ENCODE measurements around the gene HIVEP3.

Gene HIVEP3

DNA sequence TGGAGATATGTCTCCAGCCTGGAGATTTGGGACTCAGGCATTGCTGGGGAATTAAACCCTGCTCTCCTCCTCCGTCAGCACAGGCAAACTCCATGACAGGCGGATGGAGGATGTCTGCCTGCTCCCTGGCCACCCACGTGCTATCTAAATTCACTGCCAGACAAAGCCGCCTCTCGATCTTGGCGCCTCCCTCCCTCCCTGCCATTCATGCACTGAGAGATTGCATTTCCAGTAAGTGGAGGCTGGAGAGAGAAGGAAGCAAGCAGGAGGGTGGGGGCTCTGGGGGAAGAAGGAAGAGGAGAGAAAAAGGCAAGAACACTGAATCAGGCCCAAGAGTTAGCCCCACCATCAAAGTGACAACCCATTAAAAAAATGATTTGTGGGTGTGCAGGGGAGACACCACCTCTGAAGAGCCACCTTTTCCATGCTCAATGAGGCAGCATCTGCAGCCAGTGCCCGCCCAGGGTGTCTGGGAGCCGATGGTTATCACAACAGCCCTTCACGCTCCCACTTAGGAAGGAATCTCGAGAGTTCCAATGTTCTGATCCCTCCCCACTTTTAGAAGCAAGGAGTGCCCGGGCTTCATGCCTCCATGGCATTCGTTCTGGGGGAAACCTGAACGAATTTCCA lies 183.0 kb downstream of the HIVEP3 start:
- ATAC-seq (replicated peaks) (no peak), DNase-seq (no peak)
- Mint-ChIP-seq H3K9me3 (peaks cover 0 to 2% of the 10 kb centered on the region in 2 donors), H3K27ac (peak overlapping the region; percentile 63), H3K4me1 (peaks cover 69 to 97% of the 10 kb centered on the region in 2 donors), H3K27me3 (no peaks in the 10 kb centered on the region), H3K4me3 (no peak overlapping the region), H3K36me3 (no peaks in the 10 kb centered on the region)

DNA sequence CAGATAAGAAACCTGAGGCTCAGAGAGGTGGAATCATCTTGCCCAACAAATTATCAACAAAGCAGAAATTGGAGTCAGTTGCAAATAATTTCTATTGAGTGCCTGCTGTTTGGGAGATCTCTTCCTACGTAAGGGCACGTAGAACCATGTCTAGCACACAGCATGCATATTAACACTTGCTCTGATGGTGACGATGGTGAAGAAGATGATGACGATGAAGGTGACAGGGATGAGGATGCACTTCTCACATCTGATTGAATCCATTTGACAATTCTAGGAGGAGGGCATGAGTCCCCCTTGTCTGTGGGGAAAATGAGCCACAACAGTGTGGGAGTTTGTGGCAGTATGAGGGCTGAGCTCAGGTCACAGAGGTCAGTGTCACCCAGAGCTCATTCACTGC lies 183.6 kb downstream of the HIVEP3 start:
- no peak for DNase-seq
- peaks cover 0 to 2% of the 10 kb centered on the region in 2 donors for H3K9me3 Mint-ChIP-seq

DNA sequence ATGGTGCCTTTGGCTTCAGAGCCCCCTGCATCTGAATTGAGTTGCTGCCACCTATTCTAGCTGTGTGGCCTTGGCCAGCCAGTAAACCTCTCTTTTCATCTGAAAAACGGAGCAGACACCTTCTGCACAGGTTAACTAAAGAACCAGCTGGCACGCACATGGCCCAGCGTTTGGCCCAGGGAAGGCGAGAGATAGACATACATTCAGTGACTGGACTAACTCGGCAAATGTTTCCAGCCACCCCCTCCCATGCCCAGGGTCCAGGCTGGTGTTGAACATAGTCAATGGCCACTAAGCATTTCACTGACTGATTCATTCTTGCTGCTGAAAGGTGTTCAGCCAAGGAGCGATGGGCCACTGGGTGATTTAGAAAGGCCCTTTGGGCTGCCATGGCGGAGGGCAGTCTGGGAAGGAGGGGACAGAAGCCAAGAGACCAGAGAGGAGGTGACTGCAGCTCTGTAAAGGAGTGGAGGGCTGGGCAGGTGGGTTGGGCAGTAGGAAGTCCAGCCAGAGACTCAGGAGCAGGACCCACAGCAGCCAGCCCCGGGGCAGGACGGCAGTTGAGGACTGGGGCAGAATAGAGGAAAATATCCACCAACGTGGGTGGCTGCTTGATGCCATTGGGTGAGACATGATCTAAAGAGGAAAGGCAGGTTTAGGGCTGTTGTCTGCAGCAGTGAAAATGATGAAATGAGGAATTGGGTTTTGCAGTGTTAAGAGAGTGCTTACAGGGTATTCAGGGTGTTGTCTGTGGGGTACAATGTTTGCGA lies 184.3 kb downstream of the HIVEP3 start:
- ATAC-seq (replicated peaks) (no peak), DNase-seq (no peak)
- Mint-ChIP-seq H3K27me3 (no peaks in the 10 kb centered on the region), H3K9me3 (peaks cover 0 to 2% of the 10 kb centered on the region in 2 donors), H3K36me3 (peaks cover 0 to 3% of the 10 kb centered on the region in 2 donors), H3K27ac (no peak overlapping the region), H3K4me3 (no peak overlapping the region), H3K4me1 (peaks cover 69 to 97% of the 10 kb centered on the region in 2 donors)

More for the DNA sequence above, 183.6 kb downstream of the HIVEP3 start:
- Mint-ChIP-seq H3K4me3 (no peak overlapping the region), H3K27me3 (no peaks in the 10 kb centered on the region), H3K36me3 (no peaks in the 10 kb centered on the region), H3K4me1 (peaks cover 70 to 97% of the 10 kb centered on the region in 2 donors), H3K27ac (no peak overlapping the region)
- ATAC-seq (replicated peaks) = no peak

DNA sequence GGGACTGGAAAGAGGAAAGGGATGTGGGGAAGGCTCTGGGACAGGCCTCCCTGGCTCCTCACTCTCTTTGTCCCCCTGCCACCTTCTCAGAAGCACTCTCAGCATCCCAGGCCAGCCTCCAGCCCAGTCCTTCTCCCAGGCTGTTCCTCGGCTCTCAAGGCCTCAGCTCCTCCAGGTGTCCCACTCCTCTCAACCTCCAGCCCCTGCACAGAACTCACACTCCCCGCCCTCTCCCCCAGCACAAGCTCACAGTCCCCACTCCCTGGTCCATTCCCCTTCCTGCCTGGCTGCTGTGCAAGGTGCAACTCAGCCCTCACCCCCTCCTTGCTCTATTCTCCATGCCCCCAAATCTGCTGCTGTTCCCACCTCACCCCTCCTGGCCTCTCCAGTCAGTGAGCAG lies 185.0 kb downstream of the HIVEP3 start:
- Mint-ChIP-seq H3K36me3 (peaks cover 0 to 8% of the 10 kb centered on the region in 2 donors), H3K4me3 (no peak overlapping the region), H3K4me1 (peaks cover 68 to 97% of the 10 kb centered on the region in 2 donors), H3K9me3 (peaks cover 0 to 2% of the 10 kb centered on the region in 2 donors), H3K27me3 (no peaks in the 10 kb centered on the region), H3K27ac (peak overlapping the region; percentile 47)
- DNase-seq (no peak), ATAC-seq (replicated peaks) (no peak)

DNA sequence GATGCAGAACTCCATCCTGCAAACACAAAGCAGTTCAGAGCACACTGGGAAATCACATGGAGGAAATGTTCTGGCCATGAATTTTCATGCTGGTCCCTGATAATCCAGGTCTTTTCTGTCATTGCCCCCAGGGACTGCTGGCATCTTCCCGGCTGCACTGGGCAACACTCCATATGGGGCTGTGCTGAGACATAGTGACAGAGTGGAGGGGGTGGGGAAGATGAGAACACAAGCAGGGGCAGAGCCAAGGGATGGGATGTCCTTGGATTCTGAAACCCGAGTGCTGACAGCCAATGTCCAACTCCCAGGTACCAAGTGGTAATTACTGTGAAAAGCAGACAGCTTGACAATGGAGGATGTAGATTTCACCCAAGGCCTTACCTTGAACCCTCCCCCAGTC lies 185.7 kb downstream of the HIVEP3 start:
- DNase-seq = no peak
- ATAC-seq (replicated peaks) = no peak
- peak overlapping the region; percentile 37 for H3K27ac Mint-ChIP-seq
- no peaks in the 10 kb centered on the region for H3K27me3 Mint-ChIP-seq
- H3K36me3 Mint-ChIP-seq = peaks cover 0 to 8% of the 10 kb centered on the region in 2 donors
- peaks cover 71 to 99% of the 10 kb centered on the region in 2 donors for H3K4me1 Mint-ChIP-seq
- H3K4me3 Mint-ChIP-seq = no peak overlapping the region
- H3K9me3 Mint-ChIP-seq = peaks cover 0 to 2% of the 10 kb centered on the region in 2 donors

DNA sequence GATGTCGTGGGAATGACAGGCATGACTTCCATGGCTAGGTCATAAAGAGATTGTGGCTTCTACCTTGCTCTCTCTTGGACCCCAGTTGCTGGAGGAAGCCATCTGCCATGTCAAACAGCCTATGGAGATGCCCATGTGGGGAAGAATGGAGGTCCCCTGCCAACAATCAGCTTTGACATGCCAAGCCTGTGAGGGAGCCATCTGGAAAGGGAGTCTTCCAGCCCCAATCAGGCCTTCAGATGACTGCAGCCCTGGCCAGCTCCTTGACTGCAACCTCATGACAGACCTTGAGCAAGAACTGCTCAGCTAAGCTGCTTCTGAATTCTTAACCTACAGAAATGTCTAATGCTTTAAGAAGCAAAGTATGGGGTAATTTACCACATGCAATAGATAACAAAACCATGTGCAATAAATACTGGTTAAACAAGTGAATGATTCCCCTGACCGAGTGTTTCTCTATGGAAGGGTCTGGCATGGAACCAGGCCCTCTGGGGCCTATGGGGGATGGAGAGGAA lies 187.1 kb downstream of the HIVEP3 start:
- peaks cover 0 to 2% of the 10 kb centered on the region in 2 donors for H3K9me3 Mint-ChIP-seq
- ATAC-seq (replicated peaks) = no peak
- peaks cover 71 to 99% of the 10 kb centered on the region in 2 donors for H3K4me1 Mint-ChIP-seq
- no peak overlapping the region for H3K27ac Mint-ChIP-seq
- H3K36me3 Mint-ChIP-seq = peaks cover 0 to 8% of the 10 kb centered on the region in 2 donors
- DNase-seq = no peak
- no peak overlapping the region for H3K4me3 Mint-ChIP-seq
- H3K27me3 Mint-ChIP-seq = no peaks in the 10 kb centered on the region

DNA sequence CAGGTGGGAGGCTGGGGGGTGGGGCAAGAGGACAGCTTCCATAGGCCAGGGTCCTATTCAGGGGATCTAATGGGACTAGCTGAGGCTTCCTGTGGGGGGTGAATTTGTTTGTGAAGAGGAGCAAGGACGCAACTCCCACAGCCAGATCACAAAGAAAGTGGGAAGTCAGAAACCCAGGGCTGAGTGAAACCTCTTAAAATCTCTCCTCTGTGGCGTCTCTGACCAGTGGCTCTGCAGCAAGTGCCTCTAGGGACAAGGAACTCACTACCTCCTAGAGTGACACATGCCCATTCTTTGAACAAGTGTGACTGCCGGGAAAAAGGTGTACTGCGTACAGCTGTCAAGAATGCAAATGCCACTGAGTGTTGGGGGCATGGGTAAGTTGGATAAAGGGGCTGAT lies 187.9 kb downstream of the HIVEP3 start:
- no peaks in the 10 kb centered on the region for H3K27me3 Mint-ChIP-seq
- H3K4me3 Mint-ChIP-seq = no peak overlapping the region
- no peak overlapping the region for H3K27ac Mint-ChIP-seq
- no peak for ATAC-seq (replicated peaks)
- DNase-seq = no peak
- H3K36me3 Mint-ChIP-seq = peaks cover 0 to 8% of the 10 kb centered on the region in 2 donors
- H3K4me1 Mint-ChIP-seq = peaks cover 70 to 99% of the 10 kb centered on the region in 2 donors
- peaks cover 0 to 2% of the 10 kb centered on the region in 2 donors for H3K9me3 Mint-ChIP-seq

DNA sequence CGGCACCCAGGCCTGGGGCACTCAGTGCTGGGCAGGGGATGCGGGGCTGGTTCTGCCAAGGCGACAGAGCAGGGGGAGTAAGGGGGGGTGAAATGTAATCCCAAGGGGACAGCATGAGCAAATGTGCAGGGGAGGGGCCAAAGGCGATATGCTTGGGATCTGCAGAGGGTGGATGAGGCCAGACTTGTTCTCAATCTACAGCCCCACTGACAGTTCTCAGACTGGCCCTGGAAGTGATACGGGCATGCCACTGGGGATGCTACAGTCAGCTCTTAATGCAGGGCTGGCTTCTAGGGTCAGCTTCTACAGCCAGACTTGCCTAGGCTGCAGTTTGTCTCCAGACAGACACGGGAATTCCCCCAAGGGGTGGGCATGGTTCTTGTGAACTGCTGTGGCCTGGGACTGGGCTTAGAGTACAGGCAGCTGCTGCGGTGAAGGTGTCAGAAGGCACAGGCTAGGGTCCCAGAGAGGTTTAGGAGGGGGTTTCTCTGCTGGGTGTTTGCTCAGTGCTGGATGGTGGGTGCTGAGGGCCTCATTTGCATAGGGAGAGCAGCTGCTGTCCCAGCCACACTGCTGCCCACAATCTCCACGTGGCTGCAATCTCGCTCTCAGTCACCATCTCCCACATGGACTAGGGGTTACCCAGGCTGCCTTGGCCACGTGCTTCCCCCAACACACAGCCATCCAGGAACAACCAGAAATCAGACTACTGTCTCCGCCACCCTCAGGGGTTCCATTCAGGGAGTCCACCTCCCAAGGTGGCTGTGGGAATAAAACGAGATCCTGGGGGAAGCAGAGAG lies 190.1 kb downstream of the HIVEP3 start:
- H3K27ac Mint-ChIP-seq = peak overlapping the region; percentile 94
- H3K9me3 Mint-ChIP-seq = peaks cover 0 to 2% of the 10 kb centered on the region in 2 donors
- peaks cover 62 to 92% of the 10 kb centered on the region in 2 donors for H3K4me1 Mint-ChIP-seq
- H3K4me3 Mint-ChIP-seq = peak overlapping the region; percentile 8 to 17
- peak; percentile 98 for DNase-seq
- H3K36me3 Mint-ChIP-seq = peaks cover 0 to 8% of the 10 kb centered on the region in 2 donors
- ATAC-seq (replicated peaks) = peak; percentile 87 to 89
- H3K27me3 Mint-ChIP-seq = no peaks in the 10 kb centered on the region

DNA sequence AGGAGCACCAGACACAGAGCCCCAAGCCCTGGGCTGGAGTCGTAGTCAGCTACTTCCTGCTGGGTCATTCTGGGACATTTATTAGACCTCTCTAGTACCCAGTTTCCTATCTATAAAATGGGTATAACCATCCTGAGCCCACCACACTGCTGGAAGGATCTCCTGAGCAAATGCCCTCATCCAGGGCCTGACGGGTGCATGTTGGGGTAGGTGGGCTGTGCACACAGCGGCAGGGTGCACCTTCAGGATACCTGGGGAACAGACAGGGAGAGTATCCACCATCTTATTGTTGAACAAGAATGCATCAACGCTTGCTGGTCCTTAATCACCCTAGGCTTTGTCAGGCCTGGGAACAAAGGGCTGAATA lies 191.0 kb downstream of the HIVEP3 start:
- ATAC-seq (replicated peaks) (no peak), DNase-seq (no peak)
- H3K4me3 Mint-ChIP-seq = peak overlapping the region; percentile 17 to 33
- peak overlapping the region; percentile 94 for H3K27ac Mint-ChIP-seq
- H3K27me3 Mint-ChIP-seq = no peaks in the 10 kb centered on the region
- H3K4me1 Mint-ChIP-seq = peaks cover 66 to 87% of the 10 kb centered on the region in 2 donors
- peaks cover 0 to 8% of the 10 kb centered on the region in 2 donors for H3K36me3 Mint-ChIP-seq
- H3K9me3 Mint-ChIP-seq = peaks cover 0 to 2% of the 10 kb centered on the region in 2 donors

DNA sequence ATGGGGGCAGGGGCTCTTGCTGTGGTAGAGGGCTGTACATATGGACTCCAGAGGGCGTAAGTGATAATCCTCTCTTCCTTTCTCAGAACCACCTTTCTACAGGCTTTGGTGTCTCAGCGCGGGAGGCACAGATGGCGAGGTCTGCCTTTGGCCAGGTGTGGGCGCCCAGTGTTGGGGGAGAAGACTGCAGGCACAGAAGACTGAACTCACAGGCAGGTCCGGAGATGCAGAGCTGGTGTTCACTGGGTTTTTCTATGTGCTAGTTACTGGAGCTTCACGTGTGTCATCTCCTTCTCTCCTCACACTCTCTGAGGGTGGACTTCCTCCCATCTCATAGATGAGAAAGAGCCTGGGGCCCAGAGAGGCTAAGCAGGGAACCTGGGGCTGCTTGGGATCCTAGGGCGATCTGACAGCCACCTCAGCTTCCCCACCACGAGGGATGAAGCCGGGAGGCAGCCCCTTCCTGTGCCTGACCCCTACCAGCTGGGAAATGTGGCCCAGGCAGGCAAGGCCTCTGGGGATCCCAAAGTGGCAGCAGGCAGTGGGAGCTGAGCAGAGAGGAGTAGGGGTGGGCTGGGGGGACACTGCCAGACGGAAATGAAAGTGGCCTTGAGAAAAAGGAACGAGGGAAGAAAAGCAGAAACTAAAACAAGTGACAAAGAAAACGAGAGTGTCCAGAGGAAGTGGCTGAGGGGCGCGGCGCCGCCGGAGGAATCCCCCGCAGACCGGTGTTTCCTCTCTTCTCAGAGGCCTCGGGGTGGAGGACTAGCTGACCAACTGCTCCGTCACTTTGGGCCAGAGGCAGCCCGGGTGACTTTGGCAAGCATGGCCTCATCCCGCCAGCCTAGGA lies 191.6 kb downstream of the HIVEP3 start:
- no peaks in the 10 kb centered on the region for H3K27me3 Mint-ChIP-seq
- peak overlapping the region; percentile 94 for H3K27ac Mint-ChIP-seq
- H3K4me1 Mint-ChIP-seq = peaks cover 66 to 82% of the 10 kb centered on the region in 2 donors
- H3K36me3 Mint-ChIP-seq = peaks cover 0 to 8% of the 10 kb centered on the region in 2 donors
- peaks cover 0 to 2% of the 10 kb centered on the region in 2 donors for H3K9me3 Mint-ChIP-seq
- ATAC-seq (replicated peaks) (peak; percentile 48 to 49), DNase-seq (peak; percentile 82)
- H3K4me3 Mint-ChIP-seq = peak overlapping the region; percentile 33 to 68

DNA sequence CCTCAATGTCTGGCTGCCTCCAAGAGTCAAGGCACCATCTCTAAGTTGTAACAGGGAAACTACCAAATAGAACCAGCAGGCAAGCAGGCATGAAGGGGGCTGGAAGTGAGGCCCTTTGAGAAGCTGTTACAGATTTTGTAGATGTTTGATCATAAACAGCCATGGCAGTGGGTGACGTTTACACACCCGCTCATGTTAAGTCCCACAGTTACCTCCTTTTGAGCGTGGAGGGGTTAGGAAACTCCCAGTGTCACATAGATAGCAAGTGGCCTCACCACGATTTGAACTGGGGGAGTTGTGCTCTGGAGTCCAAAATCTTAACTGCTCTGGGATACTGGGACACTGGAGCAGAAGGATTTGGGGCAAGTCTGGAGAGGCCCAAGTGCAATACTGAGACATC lies 192.4 kb downstream of the HIVEP3 start:
- peaks cover 66 to 79% of the 10 kb centered on the region in 2 donors for H3K4me1 Mint-ChIP-seq

DNA sequence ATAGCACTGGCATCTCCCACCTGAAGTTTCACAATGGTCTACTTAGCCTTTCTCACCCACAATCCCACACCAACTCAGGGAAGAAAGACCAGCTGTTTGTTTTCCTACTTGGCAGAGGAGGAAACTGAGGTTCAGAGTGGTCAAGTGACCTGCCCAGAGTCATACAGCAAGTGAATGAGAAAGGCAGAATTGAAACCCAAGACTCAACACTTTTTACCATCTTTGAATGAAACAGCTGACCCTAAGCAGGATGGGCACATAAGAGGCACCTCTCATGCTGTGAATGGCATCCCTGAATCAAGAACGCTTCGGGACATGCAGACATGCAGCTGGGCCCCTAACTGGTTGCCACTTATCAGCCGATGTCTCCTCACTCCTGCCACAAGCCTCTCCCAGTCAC lies 193.8 kb downstream of the HIVEP3 start:
- DNase-seq (no peak), ATAC-seq (replicated peaks) (no peak)
- H3K36me3 Mint-ChIP-seq = peaks cover 0 to 8% of the 10 kb centered on the region in 2 donors
- no peaks in the 10 kb centered on the region for H3K27me3 Mint-ChIP-seq
- H3K4me3 Mint-ChIP-seq = no peak overlapping the region
- H3K9me3 Mint-ChIP-seq = no peaks in the 10 kb centered on the region
- H3K4me1 Mint-ChIP-seq = peaks cover 64 to 77% of the 10 kb centered on the region in 2 donors
- peak overlapping the region; percentile 37 for H3K27ac Mint-ChIP-seq

More for the DNA sequence above, 192.4 kb downstream of the HIVEP3 start:
- ATAC-seq (replicated peaks) (no peak), DNase-seq (no peak)
- H3K9me3 Mint-ChIP-seq = no peaks in the 10 kb centered on the region
- H3K36me3 Mint-ChIP-seq = peaks cover 0 to 8% of the 10 kb centered on the region in 2 donors
- peak overlapping the region; percentile 33 to 68 for H3K4me3 Mint-ChIP-seq
- peak overlapping the region; percentile 94 for H3K27ac Mint-ChIP-seq
- H3K27me3 Mint-ChIP-seq = no peaks in the 10 kb centered on the region

DNA sequence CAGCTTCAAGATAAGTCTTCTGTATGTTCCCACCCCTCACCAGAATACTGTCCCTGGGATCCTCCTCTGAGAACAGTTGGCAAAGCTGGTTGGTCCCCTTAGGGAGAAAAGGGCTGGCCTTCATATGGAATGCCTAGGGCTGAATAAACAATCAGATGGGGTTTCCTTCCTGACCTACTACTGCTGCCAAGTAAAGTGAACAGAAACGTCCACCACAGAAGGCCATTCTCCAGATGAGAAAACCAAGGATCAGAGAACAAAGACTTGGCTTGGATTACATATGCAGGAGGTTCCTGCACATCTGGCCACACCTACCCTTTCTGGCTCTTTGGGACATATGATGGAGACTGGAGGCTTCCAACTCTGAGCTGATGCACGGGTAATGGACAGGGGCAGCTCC lies 194.5 kb downstream of the HIVEP3 start:
- H3K36me3 Mint-ChIP-seq = peaks cover 0 to 4% of the 10 kb centered on the region in 2 donors
- H3K4me3 Mint-ChIP-seq = no peak overlapping the region
- DNase-seq = no peak
- no peak for ATAC-seq (replicated peaks)
- H3K9me3 Mint-ChIP-seq = no peaks in the 10 kb centered on the region
- H3K27me3 Mint-ChIP-seq = no peaks in the 10 kb centered on the region
- H3K27ac Mint-ChIP-seq = no peak overlapping the region
- H3K4me1 Mint-ChIP-seq = peaks cover 64 to 77% of the 10 kb centered on the region in 2 donors

Data from stimulated activated naive B cell treated with anti-CD40 and anti-IgM and Interleukin-4, amounts not matched to agents 10 μg/mL and 1 μg/mL and 100 μg/mL, for 72 hours (primary cell).